Tibial nerve (tissue), 4 donors: ENCODE data around the gene ZFYVE26.

Experiments
- CTCF ChIP-seq, 5 experiments: fragments of 200-600 bp in 3 of 5; fragments of 450-650 bp in 2 of 5; sonication (generic) in 3 of 5; IDR thresholded peaks; one replicate each; pipeline ENCODE4 v1.5.1; 2016 to 2019; ENCODE audit warnings: antibody characterized with exemption in 5 of 5, mild to moderate bottlenecking in 3 of 5, moderate library complexity in 2 of 5
- EP300 ChIP-seq, 2 donors: sonication (generic); formaldehyde crosslinking; IDR thresholded peaks; one replicate each; pipeline ENCODE4 v1.6.1; 2017; ENCODE audit warnings: antibody characterized with exemption in 2 of 2, mild to moderate bottlenecking in 1 of 2

- no peak for TF ChIP-seq CTCF (IDR thresholded peaks at IDR 0.05)
- TF ChIP-seq EP300 (IDR thresholded peaks at IDR 0.05) = no peak
Observed at GRCh38 chr14:67725171-67725570, 91.2 kb downstream of the ZFYVE26 start.
